Testis (tissue), 3 donors: Measurements from ENCODE around the gene AGPAT1. TPM values are rescaled to one million over a fixed set of nuclear protein-coding genes. Genes with fewer than 3 reads are reported as not detected.

Experiments
- DNase-seq: peaks from one replicate; pipeline ENCODE4 v3.0.0-alpha.2; 2019
- H3K27ac ChIP-seq, 2 donors: fragments of 200-600 bp; sonication (generic); one replicate each; pipeline ENCODE4 v1.5.1; 2019
- H3K27me3 ChIP-seq: fragments of 200-600 bp; sonication (generic); one replicate; pipeline ENCODE4 v1.5.1; 2019
- H3K36me3 ChIP-seq: fragments of 200-600 bp; sonication (generic); one replicate; pipeline ENCODE4 v1.5.1; 2017; ENCODE audit warnings: low read depth; ENCODE audit errors: missing control alignments
- H3K4me1 ChIP-seq: fragments of 200-600 bp; sonication (generic); one replicate; pipeline ENCODE4 v1.5.1; 2019
- H3K4me3 ChIP-seq, 2 donors: fragments of 200-600 bp; sonication (generic); one replicate each; pipeline ENCODE4 v1.5.1; 2017 to 2019
- H3K9me3 ChIP-seq: fragments of 200-600 bp; sonication (generic); one replicate; pipeline ENCODE4 v1.5.1; 2017
- POLR2A ChIP-seq: fragments of 450-650 bp; IDR thresholded peaks from one replicate; pipeline ENCODE4 v1.6.1; 2017; ENCODE audit warnings: antibody characterized with exemption, mild to moderate bottlenecking, moderate library complexity
- WGBS, 2 donors: methylation state at CpG; one replicate each; pipeline ENCODE4 v1.1.5; 2018; 5-methylcytosine and 5-hydroxymethylcytosine counted together
- intact Hi-C: fragments of 100-400 bp; cut with DNase I; formaldehyde crosslinking; loops from one replicate; pipeline ENCODE4 v1.15.1; 2023; ENCODE audit warnings: low total_unique reads
- polyA plus RNA-seq: library from polyadenylated mRNA; stranded (reverse); fragments of 350-450 nt; fragmentation: Illumina TruSeq; extraction: RNeasy Lipid Tissue Mini Kit (QIAGEN cat#74804); gene quantifications from one replicate; pipeline ENCODE4 v1.2.3, GENCODE V29; 2014; ENCODE audit warnings: low read depth, low replicate concordance; ENCODE audit not compliant: insufficient read depth
- total RNA-seq, 2 donors: library from RNA; depleted of rRNA; stranded (reverse); fragments of >200 nt; gene quantifications; one replicate each; pipeline ENCODE4 v1.2.3, GENCODE V29; 2016
- TF ChIP-seq, protein P1 (sequence below), 3 experiments: fragments of 450-650 bp in 2 of 3; fragments of 200-600 bp in 1 of 3; sonication (generic) in 1 of 3; IDR thresholded peaks; one replicate each; pipeline ENCODE4 v1.5.1; 2016 to 2019; ENCODE audit warnings: antibody characterized with exemption in 3 of 3, mild to moderate bottlenecking in 2 of 3, moderate library complexity in 1 of 3

The AGPAT1 gene
- total and polyA plus RNA-seq, 3 donors from 2014 or later = 107 to 158 (median 115) TPM

DNA sequence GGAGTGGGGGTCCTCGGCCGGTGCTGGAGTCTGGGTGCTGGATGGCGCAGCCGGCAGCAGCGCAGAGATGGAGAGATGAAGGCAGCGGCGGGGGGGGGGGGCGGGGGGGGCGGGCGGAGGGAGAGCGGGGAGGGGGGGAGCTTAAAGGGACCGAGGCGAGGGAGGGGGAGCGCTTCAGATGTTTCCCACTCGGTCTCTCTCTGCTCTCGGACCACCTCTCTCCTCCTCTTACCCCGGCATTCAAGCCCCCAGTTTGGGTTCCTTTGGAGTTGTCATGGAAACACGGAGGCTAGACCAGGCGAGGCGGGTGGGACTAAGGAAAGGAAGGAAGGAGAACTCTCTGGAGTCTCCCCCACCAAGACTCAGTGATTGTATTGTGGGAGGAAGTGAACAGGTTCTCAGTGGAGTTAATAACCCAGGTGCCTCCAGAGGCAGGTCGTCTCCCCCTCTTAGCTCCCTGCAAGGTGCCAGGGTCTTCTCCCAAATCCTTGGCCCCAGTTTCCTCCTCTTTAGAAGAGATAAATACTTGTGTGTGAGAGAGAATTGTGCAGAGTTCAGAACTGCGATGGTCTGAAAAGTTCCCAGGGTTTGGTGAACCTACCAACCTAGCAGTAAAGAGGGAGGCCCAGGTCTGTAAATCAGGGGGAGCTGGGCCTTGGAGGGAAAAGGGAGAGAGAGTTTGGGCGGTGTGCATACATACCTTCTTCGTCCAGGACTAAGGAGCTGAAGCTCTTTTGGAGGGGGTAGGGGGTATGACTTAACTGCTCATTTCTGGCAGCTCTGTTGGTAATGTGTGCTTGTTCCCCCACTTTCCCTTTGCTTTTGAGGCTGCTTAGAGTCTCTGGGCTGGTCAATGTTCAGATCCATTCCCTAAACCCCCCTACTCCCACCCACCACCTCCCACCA lies 23.8 kb downstream of the AGPAT1 start, which contains the start of gene PRRT1:
PRRT1 (minus strand) TSS at position 77 of the 906 bp plus-strand sequence. CDS start 112 bp downstream, outside the sequence.
- Histone ChIP-seq H3K27ac (peak within 1 kb of the TSS; percentile 88 to 94), H3K36me3 (no peaks in the 10 kb centered on the region), H3K4me3 (peak within 1 kb of the TSS; percentile 39 to 90), H3K27me3 (no peaks in the 10 kb centered on the region), H3K9me3 (no peaks in the 10 kb centered on the region), H3K4me1 (peaks cover 27% of the 10 kb centered on the region)
- DNase-seq = no peak
- intact Hi-C loops = no loop called here
- TF ChIP-seq, protein P1, sequence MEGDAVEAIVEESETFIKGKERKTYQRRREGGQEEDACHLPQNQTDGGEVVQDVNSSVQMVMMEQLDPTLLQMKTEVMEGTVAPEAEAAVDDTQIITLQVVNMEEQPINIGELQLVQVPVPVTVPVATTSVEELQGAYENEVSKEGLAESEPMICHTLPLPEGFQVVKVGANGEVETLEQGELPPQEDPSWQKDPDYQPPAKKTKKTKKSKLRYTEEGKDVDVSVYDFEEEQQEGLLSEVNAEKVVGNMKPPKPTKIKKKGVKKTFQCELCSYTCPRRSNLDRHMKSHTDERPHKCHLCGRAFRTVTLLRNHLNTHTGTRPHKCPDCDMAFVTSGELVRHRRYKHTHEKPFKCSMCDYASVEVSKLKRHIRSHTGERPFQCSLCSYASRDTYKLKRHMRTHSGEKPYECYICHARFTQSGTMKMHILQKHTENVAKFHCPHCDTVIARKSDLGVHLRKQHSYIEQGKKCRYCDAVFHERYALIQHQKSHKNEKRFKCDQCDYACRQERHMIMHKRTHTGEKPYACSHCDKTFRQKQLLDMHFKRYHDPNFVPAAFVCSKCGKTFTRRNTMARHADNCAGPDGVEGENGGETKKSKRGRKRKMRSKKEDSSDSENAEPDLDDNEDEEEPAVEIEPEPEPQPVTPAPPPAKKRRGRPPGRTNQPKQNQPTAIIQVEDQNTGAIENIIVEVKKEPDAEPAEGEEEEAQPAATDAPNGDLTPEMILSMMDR (IDR thresholded peaks at IDR 0.05) = no peak
- no peak for TF ChIP-seq POLR2A
- 4% methylated on average over 20 to 21 of the region's 24 CpGs for WGBS, 2 donors

DNA sequence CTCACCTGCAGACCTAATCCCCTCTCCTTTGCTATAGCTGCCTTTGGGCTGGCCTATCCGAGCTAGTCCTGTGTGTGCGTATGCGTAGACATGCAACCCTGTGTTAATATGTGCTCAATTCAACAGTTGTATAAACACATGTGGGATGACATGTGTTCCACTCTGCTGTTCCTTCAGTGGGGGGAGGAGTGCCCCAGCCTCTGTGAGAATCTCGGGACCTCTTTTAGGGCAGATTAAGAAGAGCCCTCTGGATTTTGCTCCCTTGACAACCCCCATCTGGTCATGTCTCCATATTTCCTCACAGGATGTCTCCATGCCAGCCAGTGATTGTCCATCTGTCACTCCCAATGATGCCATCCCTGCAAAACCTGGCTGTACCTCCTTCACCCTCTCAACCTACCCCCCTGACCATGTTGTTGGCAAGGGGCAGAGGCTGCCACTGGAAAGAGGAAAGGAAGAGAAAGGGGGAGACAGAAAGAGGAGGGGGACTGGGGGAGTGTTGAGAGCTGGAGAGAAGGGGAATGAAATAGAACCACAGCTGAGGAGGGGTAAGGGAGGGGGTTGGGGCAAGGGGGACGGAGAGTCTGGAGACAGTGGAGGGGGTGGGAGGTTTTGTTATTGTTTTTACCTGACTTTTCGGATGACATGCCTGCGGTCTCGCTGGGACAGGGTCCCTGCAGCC lies 24.6 kb downstream of the AGPAT1 start:
- no peaks in the 10 kb centered on the region for H3K9me3 ChIP-seq
- intact Hi-C loops = no loop called here
- H3K4me1 ChIP-seq = peaks cover 27% of the 10 kb centered on the region
- peak overlapping the region; percentile 39 to 56 for H3K4me3 ChIP-seq
- no peak for DNase-seq
- 20 to 25% methylated on average over 8 of the region's 8 CpGs for WGBS, 2 donors
- no peaks in the 10 kb centered on the region for H3K27me3 ChIP-seq
- no peak for TF ChIP-seq POLR2A
- TF ChIP-seq, protein P1 (IDR thresholded peaks at IDR 0.05) = no peak
- H3K36me3 ChIP-seq = no peaks in the 10 kb centered on the region
- peak overlapping the region; percentile 39 to 44 for H3K27ac ChIP-seq

DNA sequence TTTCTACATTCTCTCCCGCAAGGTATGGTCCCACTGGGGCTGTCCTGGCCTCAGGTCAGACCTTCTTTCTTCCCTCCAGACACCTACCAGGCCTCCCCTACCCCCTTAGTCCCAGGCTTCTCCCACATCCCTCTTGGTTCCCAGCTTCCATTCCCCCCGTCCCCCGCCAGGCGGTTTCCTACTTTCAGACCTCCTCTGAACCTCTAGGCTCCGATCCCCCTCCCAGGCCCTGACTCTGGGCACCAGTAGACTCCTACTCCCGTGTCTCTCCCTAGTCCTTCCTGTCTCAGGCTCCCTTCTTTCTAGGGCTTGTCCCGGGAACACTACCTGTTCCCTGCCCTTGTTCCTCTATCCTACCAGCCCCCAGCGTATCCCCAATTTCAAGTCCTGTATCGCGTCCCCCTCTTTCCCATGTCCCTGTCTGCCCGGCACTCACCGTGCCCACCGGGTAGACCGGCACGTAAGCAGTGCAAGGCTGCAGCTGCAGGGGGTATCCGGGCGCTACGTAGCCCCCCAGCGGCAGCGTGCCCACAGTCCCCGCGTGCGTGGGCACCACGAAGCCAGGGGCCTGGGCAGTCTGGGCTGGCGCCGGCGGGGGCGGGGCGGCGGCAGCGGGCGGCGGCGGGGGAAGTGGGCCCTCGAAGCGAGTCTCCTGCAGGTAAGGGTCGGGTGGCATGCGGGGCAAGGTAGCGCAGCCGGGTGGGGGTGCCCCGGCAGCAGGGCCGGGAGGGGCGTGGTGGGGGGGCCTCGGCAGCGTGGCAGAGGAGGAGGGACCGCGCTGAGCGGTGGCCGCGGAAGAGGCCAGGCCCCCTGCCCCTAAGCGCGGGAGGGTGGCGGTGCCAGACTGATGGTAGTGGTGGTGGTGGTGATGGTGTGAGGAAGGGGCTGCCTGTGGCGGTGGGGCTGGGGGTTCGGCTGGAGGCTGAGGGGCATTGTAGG lies 25.7 kb downstream of the AGPAT1 start:
- Histone ChIP-seq H3K27me3 (no peaks in the 10 kb centered on the region), H3K9me3 (no peaks in the 10 kb centered on the region), H3K36me3 (no peaks in the 10 kb centered on the region), H3K4me1 (peaks cover 22% of the 10 kb centered on the region), H3K27ac (no peak overlapping the region), H3K4me3 (no peak overlapping the region)
- TF ChIP-seq, protein P1 (IDR thresholded peaks at IDR 0.05) = no peak
- TF ChIP-seq POLR2A = no peak
- DNase-seq = no peak
- intact Hi-C loops = no loop called here
- 44 to 47% methylated on average over 25 to 55 of the region's 55 CpGs for WGBS, 2 donors

DNA sequence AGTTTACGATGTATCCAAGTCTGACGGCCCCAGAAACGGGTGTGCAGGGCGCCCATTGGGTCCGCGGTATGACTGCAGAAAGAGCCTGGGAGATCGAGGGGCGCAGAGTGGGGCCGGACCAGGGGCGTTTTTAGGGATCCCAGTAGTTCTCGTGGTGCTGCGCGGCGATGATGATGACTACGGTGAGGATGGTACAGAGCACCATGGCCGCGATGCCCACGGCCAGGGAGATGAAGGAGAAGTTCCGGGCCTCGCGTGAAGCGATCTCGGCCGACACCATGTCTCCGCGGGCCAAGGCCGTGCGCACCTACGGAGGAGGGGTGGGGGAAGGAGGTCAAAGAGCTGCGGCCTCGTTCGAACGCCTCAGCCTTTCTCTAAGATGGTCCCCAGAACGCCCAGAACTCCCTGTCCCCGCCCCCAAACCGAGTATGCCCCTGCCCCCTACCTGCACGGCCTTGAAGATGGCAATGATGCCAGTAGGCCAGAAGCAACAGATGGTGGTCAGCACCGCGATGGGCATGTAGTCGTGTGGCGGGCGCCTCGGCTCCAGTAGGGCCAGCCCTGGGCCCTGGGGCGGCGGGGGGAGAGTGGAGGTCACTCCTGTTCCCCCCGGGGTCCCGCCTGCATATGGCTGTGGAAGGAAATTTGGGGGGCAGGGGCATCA lies 26.7 kb downstream of the AGPAT1 start:
- intact Hi-C loops = no loop called here
- DNase-seq = no peak
- Histone ChIP-seq H3K27ac (no peak overlapping the region), H3K4me3 (peak overlapping the region in 1 of 2 donors; percentile 6), H3K36me3 (no peaks in the 10 kb centered on the region), H3K9me3 (no peaks in the 10 kb centered on the region), H3K27me3 (no peaks in the 10 kb centered on the region), H3K4me1 (peaks cover 16% of the 10 kb centered on the region)
- 69 to 70% methylated on average over 34 to 47 of the region's 47 CpGs for WGBS, 2 donors
- TF ChIP-seq, protein P1 (IDR thresholded peaks at IDR 0.05) = no peak
- no peak for TF ChIP-seq POLR2A
